NCI-H2029 (cell line): Measurements from ENCODE around the gene HIGD1A.
A peak's percentile ranks its signal among the peaks of the same experiment; 100 is the strongest.

Experiments used
- DNase-seq: peaks from one replicate; lab custom pipeline; 2025; lab: John Stamatoyannopoulos, UW

HIGD1A gene

GRCh38 chr3:42799376-42799775 lies 4.9 kb downstream of the HIGD1A start:
- no peak for DNase-seq

GRCh38 chr3:42796332-42796885 lies 7.9 kb downstream of the HIGD1A start:
- no peak for DNase-seq

DNA sequence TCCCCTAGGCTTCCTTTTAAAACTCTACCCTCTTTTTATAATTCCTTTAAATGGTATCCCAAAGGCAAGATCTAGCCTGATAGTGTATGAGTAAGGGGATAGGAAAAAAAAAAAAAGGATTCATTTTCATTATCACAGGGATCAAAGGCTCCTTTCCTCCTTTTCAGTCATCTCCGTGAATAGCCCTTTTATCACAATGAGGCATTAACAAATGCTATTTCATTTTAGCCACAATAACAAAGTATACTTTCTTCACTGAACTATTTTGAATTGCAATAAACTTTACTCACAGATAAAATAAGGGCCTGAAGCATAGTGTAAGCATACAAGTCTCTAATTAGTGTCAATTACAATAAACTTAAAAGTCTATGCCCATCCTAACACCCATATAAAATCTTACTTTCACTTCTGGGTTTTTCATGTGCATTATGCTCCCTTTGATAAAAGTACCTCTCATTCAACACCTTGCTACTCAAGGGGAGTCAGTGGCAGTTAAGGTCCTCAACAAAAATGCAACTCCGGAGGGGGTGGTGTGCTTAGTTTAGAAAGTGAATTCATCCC lies 8.6 kb downstream of the HIGD1A start:
- no peak for DNase-seq

DNA sequence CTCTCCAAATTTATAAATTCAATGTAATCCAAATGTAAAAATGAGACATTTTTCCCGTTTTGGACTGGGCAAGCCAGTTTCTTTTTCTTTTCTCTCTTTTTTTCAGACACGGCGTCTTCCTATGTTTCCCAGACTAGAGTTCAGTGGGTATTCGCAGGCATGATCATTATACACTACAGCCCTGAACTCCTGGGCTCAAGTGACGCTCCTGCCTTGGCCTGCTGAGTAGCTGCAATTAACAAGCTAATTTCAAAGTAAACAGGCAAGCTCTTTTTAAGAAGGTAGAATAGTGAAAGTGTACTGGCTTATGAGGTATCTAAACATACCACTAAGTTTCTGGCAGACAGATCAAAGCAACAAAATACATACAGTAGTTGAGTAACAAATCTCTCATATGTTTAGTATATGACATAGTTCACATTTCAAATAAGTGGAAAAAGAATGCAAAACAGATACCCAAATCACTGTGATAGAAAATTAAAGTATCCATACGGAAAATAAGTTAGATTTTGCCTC lies 13.5 kb downstream of the HIGD1A start:
- no peak for DNase-seq

DNA sequence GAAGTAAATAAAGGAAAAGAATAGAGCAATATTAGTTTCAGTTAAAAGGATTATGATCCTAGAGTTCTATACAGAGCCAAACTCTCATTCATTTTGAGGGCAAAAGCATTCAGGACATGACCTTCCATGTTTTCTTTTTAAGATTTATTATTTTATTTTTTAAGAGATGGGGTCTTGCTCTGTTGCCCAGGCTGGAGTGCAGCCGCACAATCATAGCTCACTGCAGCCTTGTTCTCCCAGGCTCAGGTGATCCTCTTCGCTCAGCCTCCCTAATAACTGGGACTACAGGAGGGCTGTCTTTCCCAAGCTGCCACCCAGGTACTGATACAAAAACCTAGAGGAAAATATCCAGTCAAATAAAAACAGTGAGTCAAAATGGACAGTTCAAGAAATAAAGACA lies 17.7 kb downstream of the HIGD1A start:
- DNase-seq = no peak

- no peak for DNase-seq
Observed at GRCh38 chr3:42786212-42786611, 18.1 kb downstream of the HIGD1A start.

DNA sequence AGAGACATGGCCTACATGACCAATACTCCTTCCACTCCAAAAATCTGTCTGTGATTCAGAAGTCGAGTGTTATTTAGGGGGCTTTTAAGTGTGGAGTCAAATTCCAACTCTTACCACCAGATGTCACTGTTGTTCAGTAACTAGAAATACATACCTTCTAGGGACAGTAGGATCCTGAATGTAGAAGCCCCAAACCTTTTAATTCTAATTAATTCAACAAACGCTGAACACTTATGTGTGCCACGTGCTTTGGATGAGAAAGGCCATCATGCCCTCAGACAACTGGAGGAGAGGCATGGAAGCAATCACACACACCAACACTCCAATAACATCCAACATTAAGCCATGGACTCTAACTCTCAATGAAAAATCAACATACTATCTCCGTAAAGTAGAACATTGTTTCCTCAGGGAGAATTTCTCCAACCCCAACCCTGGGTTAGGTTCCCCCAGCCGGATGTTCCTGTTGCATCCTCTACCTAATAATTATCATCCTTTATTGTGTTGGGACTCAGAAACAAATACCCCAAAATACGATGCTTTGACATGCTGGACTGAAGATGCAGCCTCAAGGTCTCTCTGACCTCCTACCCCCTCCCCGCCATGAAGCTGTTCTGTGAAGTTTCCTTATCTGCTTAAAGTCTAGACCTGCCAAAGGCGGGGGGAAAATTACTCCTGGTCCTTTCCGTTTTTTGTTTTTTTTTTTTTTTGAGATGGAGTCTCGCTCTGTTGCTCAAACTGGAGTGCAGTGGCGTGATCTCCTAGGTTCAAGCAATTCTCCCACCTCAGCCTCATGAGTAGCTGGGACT lies 23.2 kb downstream of the HIGD1A start:
- DNase-seq = peak; percentile 67

- no peak for DNase-seq
Observed at GRCh38 chr3:42780398-42780797, 23.9 kb downstream of the HIGD1A start.

DNA sequence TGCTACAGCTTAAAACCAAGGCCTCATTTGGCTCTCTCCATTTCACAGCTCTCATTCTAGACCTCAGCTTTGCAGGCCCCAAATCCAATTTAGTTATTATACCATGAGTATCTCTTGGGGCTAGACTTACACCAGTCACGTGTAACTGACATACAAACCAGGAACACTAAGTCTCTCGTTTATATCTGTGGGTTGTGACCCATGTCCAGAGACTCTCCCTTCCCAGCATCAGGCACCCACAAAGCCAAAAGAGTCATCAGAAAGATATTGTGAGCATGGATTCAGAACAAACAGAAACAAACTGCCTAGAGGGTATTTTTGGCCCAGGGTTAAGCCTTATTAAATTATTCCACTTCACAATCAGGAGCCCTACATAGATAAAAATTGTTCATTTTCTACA lies 25.6 kb downstream of the HIGD1A start:
- no peak for DNase-seq

- no peak for DNase-seq
Observed at GRCh38 chr3:42773409-42773751, 30.9 kb downstream of the HIGD1A start.

DNA sequence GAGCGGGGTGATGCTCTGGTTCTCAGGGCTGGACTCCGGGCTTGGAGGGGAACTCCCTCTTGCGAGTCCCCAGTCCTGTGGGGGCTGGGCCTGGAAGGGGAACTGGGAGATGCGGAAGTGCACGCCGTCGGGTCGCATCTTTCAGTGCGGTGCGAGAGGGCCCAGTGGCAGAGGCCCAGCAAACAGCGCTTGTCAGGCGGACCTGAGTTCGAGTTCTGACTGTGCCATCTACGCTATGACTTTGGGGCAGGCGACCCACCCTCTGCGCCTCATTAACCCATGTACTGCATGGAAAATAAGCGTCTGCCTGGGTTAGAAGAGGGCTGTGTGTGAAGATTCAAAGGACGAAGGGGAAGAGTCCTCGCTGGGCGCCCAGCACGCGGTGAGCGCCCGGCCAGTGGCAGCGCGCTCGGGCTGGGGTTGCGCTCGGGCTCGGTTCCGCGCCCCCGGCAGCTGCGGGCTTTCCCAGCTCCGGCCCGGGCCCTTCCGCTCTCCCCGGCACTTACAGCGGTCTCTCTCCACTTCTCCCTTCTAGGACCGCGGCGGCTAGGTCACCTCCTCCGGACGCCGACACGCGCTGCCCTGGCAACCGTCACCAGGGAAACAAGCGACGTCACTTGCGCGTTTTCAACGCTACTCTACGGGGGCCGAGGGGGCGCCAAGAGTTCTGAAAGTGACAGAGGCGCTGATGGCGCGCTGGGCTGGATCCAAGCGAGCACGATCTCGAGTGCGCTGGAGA lies 31.5 kb downstream of the HIGD1A start, which contains the start of gene CCDC13:
TSS of gene CCDC13 (minus strand) at position 584 of the 739 bp plus-strand sequence. CDS start 14,908 bp downstream, outside the sequence.
- DNase-seq = peak; percentile 89

DNA sequence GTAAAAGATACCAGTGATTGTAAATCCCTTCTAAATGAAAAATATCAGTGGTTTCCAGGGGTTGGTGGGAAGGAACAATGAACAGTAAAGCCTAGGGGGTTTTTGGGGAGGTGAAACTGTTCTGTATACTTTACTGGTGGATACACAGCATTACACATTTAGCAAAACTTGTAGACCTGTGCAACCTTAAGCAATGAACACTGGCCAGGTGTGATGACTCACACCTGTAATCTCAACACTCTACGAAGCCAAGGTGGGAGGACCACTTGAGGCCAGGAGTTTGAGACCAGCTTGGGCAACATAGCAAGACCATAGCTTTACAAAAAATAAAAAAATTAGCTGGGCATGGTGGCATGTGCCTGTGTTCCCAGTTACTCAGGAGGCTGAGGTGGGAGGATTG lies 33.0 kb downstream of the HIGD1A start:
- no peak for DNase-seq

DNA sequence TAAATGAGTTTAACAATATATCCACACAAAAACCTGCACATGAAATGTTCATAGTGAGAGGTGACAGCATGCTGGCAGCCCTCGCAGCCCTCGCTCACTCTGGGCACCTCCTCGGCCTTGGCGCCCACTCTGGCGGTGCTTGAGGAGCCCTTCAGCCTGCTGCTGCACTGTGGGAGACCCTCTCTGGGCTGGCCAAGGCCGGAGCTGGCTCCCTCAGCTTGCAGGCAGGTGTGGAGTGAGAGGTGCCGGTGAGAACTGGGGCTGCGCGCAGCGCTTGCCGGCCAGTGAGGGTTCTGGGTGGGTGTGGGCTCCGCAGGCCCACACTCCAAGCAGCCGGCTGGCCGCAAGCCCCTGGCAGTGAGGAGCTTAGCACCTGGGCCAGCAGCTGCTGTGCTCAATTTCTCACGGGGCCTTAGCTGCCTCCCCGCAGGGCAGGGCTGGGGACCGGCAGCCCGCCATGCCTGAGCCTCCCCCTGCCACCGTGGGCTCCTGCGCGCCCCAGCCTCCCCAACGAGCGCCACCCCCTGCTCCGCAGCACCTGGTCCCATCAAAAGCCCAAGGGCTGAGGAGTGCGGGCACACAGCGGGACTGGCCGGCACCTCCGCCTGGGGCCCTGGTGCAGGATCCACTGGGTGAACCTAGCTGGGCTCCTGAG lies 34.7 kb downstream of the HIGD1A start:
- no peak for DNase-seq

GRCh38 chr3:42764561-42765295 lies 39.6 kb downstream of the HIGD1A start:
- no peak for DNase-seq

- DNase-seq = no peak
Observed at GRCh38 chr3:42764115-42764514, 40.2 kb downstream of the HIGD1A start.

DNA sequence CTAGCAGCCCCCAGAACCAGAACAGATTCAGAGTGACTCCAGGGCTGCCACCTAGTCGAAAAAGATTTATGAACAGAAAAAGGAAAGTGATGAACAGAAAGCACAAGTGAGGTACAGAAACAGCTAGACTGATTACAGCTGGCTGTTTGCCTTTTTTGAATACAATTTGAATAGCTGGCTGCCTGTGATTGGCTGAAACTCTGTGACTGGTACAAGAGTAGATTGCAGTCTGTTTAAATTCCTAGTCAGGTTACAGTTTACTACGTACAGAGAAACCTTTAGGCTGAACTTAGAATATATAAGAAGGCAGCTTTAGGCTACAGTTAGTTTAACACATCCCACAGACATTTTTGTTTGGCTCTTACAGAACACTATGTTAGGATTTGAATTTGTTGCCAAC lies 41.3 kb downstream of the HIGD1A start:
- DNase-seq = no peak

GRCh38 chr3:42762046-42762724 lies 42.1 kb downstream of the HIGD1A start:
- no peak for DNase-seq

DNA sequence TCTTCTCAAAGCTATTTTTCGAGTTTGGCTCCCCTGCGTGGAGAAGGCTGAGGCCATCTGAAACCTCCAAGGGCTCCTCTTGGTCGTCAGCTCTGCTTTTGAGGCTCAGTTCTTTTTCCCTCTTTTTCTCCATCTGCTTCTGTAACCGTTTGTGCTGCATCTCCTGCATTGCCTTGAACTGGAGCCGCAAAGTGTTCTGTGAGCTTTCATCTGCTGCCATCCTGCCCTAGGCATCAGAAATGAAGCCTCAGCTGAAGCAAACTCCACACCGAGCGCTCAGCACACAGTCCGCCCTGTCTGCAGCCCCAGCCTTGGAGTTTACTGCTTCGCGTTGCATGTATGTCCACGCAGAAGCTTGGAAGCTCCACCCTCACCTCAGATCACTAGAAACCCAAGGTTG lies 46.2 kb downstream of the HIGD1A start:
- no peak for DNase-seq

DNA sequence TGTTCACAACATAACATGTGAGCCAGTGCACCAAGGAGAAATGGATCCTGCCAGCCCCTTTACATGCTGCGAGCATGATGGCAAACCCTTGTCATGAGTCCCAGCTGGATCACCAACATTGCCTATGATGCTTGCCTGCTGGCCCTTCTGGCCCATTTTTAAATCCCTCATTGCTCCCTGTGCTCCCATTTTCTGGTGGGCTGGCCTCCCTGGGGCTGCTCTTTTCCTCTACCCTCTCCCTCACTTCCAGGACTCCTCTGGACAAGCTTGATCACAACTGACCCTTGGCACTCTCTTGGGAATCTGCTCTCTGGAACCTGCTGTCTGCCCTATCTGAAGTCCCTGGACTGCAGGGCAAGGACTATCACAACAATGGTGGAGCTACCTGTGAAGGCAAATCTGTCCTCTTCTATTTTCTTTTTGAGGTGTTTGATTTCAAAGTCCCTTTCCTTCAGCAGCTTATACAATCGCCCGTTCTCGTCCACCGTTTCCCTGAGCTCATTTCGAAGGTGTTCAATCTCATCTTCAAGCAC lies 47.5 kb downstream of the HIGD1A start:
- no peak for DNase-seq
